Fibroblast of lung (primary cell): ENCODE data around the gene SDK1. TPM values are rescaled to one million over a fixed set of nuclear protein-coding genes. Genes with fewer than 3 reads are reported as not detected.

Experiments
- DNase-seq, 2 donors: peaks; one replicate each; pipeline versions ENCODE4 v3.0.0 to v3.0.0-alpha.2; 2010; ENCODE audit warnings: low read depth in 2 of 2
- H2AFZ ChIP-seq: 2 replicates; pipeline ENCODE4 v1.5.1; 2012; ENCODE audit warnings: low read length, control low read depth, inconsistent platforms
- H3K27ac ChIP-seq: 2 replicates; pipeline ENCODE4 v1.5.1; 2011; ENCODE audit warnings: low read length, control low read depth; ENCODE audit not compliant: insufficient read depth
- H3K27me3 ChIP-seq: 2 replicates; pipeline ENCODE4 v1.5.1; 2011; ENCODE audit warnings: mild to moderate bottlenecking, low read length; ENCODE audit not compliant: control insufficient read depth, insufficient read depth
- H3K36me3 ChIP-seq: 2 replicates; pipeline ENCODE4 v1.5.1; 2011; ENCODE audit warnings: low read length; ENCODE audit not compliant: control insufficient read depth, insufficient read depth
- H3K4me1 ChIP-seq: 2 replicates; pipeline ENCODE4 v1.5.1; 2011; ENCODE audit warnings: low read length; ENCODE audit not compliant: control insufficient read depth, insufficient read depth; ENCODE audit errors: extremely low read depth
- H3K4me2 ChIP-seq: 2 replicates; pipeline ENCODE4 v1.5.1; 2011; ENCODE audit warnings: low read length, control low read depth; ENCODE audit not compliant: insufficient read depth; ENCODE audit errors: extremely low read depth
- H3K4me3 ChIP-seq, 4 experiments: fragments of 200-600 bp in 1 of 4; sonication (generic) in 1 of 4; replicated peaks in 1 of 4; 2 replicates each; pipeline ENCODE4 v1.5.1; 2011 to 2016; ENCODE audit warnings: low read length in 4 of 4, low read depth in 3 of 4, mild to moderate bottlenecking in 3 of 4, control low read depth in 2 of 4, inconsistent platforms in 1 of 4, mixed read lengths in 1 of 4; ENCODE audit not compliant: insufficient read depth in 1 of 4; ENCODE audit errors: control extremely low read depth in 1 of 4
- H3K79me2 ChIP-seq: 2 replicates; pipeline ENCODE4 v1.5.1; 2012; ENCODE audit warnings: mild to moderate bottlenecking, low read length, inconsistent platforms; ENCODE audit not compliant: control insufficient read depth, insufficient read depth
- H3K9ac ChIP-seq: 2 replicates; pipeline ENCODE4 v1.5.1; 2011; ENCODE audit warnings: mild to moderate bottlenecking, low read length, control low read depth; ENCODE audit not compliant: insufficient read depth
- H3K9me3 ChIP-seq: 2 replicates; pipeline ENCODE4 v1.5.1; 2012; ENCODE audit warnings: low read depth, low read length; ENCODE audit not compliant: control insufficient read depth, insufficient read depth
- H4K20me1 ChIP-seq: 2 replicates; pipeline ENCODE4 v1.5.1; 2011; ENCODE audit warnings: low read length; ENCODE audit not compliant: control insufficient read depth, insufficient read depth; ENCODE audit errors: extremely low read depth
- CTCF ChIP-seq, 2 donors: IDR thresholded peaks in 1 of 2; conservative IDR thresholded peaks in 1 of 2; 1 replicate in 1 of 2; 2 replicates in 1 of 2; pipeline ENCODE4 v1.5.1; 2011 to 2012; ENCODE audit warnings: low read length in 2 of 2, control low read depth in 1 of 2, inconsistent platforms in 1 of 2, low read depth in 1 of 2, mild to moderate bottlenecking in 1 of 2
- EZH2 ChIP-seq: IDR thresholded peaks from 2 replicates; pipeline ENCODE4 v1.5.1; 2012; ENCODE audit warnings: low read length, control low read depth, mild to moderate bottlenecking; ENCODE audit errors: missing control alignments
- polyA plus RNA-seq, 2 donors: library from polyadenylated mRNA; depleted of rRNA in 1 of 2; stranded (reverse) in 1 of 2; unstranded in 1 of 2; fragments of >200 nt; gene quantifications; 2 replicates each; pipeline ENCODE4 v1.2.1, GENCODE V29; 2011 to 2012; ENCODE audit warnings: missing spikeins in 1 of 2
- total RNA-seq: library from RNA; depleted of rRNA; stranded (reverse); fragments of >200 nt; gene quantifications from 2 replicates; pipeline ENCODE4 v1.2.1, GENCODE V29; 2014

Gene SDK1
- total and polyA plus RNA-seq, 2 donors (not counting 1 experiment from before 2014, with no cell fraction given): 1.0 to 8.6 TPM

DNA sequence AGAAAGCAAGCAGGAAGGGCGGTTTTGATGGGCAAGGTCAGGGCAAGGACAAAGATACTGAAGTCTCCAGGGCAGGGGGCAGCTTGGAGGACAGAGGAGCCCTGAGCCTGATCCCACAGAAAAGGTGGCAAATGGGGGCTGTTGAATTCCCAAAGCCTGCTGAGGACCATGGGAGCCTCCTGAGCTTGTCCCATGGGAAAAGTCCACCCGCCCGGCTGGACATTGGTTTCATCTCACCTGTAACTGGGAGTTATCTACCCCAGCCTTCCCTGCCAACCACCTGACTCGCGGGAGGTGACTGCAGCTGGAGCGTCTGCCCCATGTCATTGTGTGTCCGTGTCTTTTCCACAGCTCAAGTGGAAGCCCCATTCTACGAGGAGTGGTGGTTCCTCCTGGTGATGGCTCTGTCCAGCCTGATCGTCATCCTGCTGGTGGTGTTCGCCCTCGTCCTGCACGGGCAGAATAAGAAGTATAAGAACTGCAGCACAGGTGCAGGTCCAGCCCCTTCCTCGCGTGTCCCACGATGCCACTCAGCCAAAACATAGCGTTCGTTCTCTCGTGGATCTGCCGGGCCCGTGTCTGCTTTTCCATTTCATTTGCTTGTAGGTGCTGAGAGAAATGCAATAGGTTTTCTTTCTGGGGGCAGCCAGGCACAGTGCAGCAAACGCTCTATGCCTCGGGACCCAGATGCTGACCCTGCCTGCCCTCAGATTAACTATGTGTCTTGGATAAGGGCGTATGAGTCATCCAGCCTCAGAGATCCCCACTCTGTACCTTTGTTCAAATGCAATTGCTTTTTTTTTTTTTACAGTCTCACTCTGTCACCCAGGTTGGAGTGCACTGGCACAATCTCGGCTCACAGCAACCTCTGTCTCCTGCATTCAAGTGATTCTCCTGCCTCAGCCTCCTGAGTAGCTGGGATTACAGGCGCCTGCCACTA lies 936.5 kb downstream of the SDK1 start:
- no peaks in the 10 kb centered on the region for H3K36me3 ChIP-seq
- H3K79me2 ChIP-seq: no peaks in the 10 kb centered on the region
- no peak for TF ChIP-seq EZH2
- TF ChIP-seq CTCF (conservative IDR thresholded peaks at IDR 0.05 in 1 of 2, IDR thresholded peaks at IDR 0.05 in 1 of 2; ENCODE audit: low read depth in 1 of 2, low read length in 2 of 2): no peak
- no peaks in the 10 kb centered on the region for H4K20me1 ChIP-seq
- no peak overlapping the region for H3K9ac ChIP-seq
- H2AFZ ChIP-seq: no peak overlapping the region
- no peaks in the 10 kb centered on the region for H3K27me3 ChIP-seq
- no peak overlapping the region for H3K4me2 ChIP-seq
- H3K4me3 ChIP-seq: no peak overlapping the region
- no peaks in the 10 kb centered on the region for H3K4me1 ChIP-seq
- no peak for DNase-seq
- no peak overlapping the region for H3K27ac ChIP-seq
- no peaks in the 10 kb centered on the region for H3K9me3 ChIP-seq

GRCh38 chr7:4238861-4239260 lies 937.8 kb downstream of the SDK1 start:
- Histone ChIP-seq H3K4me3 (no peak overlapping the region), H3K4me2 (no peak overlapping the region), H3K79me2 (no peaks in the 10 kb centered on the region), H3K9ac (no peak overlapping the region), H3K27me3 (no peaks in the 10 kb centered on the region), H4K20me1 (no peaks in the 10 kb centered on the region), H3K36me3 (no peaks in the 10 kb centered on the region), H2AFZ (no peak overlapping the region), H3K4me1 (no peaks in the 10 kb centered on the region), H3K9me3 (no peaks in the 10 kb centered on the region), H3K27ac (no peak overlapping the region)
- DNase-seq: no peak
- TF ChIP-seq EZH2 (no peak), CTCF (conservative IDR thresholded peaks at IDR 0.05 in 1 of 2, IDR thresholded peaks at IDR 0.05 in 1 of 2; ENCODE audit: low read depth in 1 of 2, low read length in 2 of 2) (no peak)

- no peak overlapping the region for H3K27ac ChIP-seq
- H3K9me3 ChIP-seq: no peaks in the 10 kb centered on the region
- H3K27me3 ChIP-seq: no peaks in the 10 kb centered on the region
Measured at GRCh38 chr7:4240042-4240441, 939.0 kb downstream of the SDK1 start.

More at GRCh38 chr7:4240042-4240441, 939.0 kb downstream of the SDK1 start:
- DNase-seq: no peak
- Histone ChIP-seq H3K36me3 (no peaks in the 10 kb centered on the region), H3K9ac (no peak overlapping the region), H3K4me2 (no peak overlapping the region), H4K20me1 (no peaks in the 10 kb centered on the region), H2AFZ (no peak overlapping the region), H3K4me1 (no peaks in the 10 kb centered on the region), H3K4me3 (no peak overlapping the region), H3K79me2 (no peaks in the 10 kb centered on the region)
- no peak for TF ChIP-seq EZH2
- no peak for TF ChIP-seq CTCF (conservative IDR thresholded peaks at IDR 0.05 in 1 of 2, IDR thresholded peaks at IDR 0.05 in 1 of 2; ENCODE audit: low read depth in 1 of 2, low read length in 2 of 2)
